ENCODE measurements around the gene CKAP5.

The CKAP5 gene

DNA sequence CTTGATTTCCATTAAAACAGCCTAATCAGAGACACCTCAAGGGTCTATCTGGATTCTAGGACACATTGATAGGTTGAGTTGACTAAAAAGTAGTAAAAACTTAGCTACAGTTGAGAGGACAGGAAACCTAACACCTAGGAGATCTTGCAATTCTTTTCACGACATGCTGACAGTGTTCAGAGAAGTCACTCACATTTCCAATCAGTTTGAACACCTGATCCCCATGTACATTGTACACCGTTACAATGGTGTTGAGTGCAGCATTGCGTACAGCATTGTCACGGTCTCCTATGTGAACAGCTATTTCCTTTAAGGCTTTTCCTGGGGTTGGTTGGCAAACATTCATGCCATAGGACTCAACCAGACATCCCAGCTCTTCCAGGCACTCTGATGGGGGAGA lies 84.3 kb downstream of the CKAP5 start:
- DNase-seq: no peak

DNA sequence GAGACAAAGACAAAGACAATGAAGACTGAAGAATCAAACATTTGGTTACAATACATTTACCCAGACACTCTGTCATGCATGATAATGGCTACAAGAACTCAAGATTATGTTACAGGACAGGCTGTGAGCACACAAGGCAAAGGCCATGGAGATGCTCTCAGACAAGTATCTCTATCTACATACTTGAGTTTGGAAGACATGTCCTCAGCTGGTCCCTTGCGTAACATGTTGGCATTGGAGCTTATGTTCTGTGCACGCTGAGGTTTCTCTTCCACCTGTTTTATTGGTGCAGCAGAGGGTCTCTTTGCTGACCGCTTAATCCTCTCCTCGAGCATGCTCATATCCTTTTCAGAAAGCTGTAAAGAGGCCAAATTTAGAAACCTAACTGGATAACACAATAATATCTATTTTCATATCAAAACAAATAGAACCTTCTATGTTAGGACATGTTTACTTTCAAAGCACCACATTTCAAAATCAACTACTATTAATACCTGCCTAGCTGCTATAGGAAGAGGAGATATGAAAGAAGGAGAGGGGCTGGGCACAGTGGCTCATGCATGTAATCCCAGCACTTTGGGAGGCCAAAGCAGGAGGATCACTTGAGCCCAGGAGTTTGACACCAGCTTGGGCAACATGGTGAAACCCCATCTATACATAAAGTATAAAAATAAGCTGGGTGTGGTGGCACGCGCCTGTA lies 85.5 kb downstream of the CKAP5 start:
- DNase-seq: no peak

DNA sequence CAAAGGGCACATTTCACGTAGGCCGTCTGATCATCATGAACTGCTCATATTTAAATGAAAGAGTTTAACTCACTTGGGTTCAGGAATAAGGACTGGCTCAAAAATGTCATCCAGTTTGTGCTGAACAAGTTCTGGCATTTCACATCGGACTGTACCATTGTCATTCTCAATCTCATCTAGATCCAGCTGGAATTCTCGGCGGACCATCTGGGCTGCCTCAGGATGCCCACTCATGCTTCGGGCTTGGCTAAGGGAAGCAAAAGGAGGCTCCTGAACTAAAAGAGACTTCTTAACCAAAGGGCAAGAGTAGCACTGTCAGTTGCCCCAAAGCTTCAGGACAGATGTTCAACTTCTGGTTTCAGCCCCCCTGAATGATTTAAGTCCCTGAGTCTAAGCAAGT lies 86.9 kb downstream of the CKAP5 start:
- DNase-seq: no peak

DNA sequence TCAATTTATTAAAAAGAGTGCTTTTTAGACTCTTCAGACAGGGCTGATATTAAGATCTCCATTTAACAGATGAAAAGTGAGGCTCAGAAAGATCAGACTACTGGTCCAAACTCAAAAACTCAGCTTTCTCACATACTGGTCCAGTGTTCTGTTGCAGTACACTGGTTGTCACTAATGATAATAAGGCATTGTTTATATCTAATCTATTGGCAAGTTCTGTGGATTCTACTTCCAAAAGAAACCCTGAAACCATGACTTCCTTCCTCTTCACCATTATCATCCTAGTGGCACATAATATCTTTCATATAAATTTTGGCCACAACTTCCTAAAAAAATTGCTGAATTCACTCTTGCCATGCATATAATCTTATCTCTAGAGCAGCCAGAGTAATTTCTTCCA lies 90.1 kb downstream of the CKAP5 start:
- DNase-seq: no peak

DNA sequence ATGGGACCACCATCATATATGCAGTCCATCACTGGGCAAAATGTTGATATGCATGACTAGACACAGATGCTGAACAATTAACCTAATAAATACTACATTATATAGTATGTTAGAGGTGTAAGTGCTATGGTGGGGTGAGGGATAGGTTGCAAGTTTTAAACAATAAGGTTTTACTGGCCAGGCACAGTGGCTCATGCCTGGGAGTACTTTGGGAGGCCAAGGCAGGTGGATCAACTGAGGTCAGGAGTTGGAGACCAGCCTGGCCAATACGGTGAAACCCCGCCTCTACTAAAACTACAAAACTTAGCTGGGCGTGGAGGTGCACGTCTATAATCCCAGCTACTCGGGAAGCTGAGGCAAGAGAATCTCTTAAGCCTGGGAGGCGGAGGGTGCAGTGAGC lies 98.9 kb downstream of the CKAP5 start:
- DNase-seq: no peak

DNA sequence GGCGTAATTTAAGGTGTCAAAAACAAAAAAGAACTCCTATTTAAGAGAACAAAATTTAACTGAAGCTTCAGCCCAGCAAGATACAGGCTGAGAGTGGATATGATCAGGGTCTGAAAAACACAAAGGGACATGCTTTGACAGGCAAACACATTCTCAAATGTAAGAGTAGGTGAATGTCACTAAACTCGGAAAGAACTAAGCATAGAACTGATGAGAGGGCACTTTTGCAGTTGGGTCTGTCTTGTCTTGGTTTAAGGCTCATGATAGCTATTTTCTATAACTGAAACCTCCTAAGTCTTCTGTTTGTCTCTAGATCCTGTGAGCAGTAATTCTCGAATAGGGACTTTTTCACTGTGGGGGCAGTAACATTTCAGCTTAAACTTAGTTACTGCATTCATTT lies 100.1 kb downstream of the CKAP5 start:
- DNase-seq: no peak

DNA sequence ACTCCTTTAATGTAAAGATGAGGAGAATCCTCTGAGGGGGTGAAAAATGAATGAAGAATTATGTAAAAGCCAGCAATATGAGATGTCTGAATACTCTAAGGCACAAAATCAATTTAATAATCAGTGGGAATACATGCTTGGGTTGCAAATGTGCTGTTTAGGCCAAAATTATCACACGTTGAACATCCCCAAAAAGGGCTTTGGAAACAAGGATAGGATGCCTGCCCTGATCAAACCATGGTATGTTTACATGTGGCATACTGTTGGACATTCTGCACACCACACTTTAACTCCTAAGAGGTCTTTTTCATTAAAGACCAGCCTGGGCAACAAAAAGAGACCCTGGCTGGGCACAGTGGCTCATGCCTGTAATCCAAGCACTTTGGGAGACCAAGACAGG lies 100.8 kb downstream of the CKAP5 start:
- no peak for DNase-seq

DNA sequence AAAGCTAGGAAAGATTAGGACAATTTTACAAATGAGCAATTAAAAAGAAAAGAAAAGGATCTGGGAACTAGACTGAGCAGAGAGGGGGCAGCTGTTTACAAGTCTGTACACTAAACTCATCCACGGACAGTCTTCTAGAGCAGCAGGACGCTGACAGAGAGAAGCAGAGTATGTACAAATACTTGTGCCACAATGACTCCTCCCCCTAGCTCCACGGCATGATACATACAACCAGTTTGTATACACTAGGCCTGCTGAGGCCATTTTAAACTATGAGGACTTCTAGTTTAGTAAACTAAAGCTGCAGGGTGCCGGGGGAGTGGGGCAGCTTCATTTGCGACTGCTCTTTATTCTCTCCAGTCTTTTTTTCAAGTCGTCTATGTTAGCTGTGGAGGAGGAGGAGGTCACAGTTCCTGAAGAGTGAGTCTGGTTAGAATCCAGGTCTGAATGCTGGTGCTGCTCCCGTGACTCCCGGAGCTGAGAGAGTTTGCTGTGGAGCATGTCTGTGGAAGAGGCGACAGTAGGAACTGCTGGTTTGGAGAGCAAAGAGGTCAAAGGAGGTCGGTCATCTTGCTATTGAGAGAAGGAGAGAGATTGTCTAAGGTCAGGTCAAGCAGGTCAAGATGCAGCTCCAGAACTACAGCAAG lies 102.3 kb downstream of the CKAP5 start:
- no peak for DNase-seq

DNA sequence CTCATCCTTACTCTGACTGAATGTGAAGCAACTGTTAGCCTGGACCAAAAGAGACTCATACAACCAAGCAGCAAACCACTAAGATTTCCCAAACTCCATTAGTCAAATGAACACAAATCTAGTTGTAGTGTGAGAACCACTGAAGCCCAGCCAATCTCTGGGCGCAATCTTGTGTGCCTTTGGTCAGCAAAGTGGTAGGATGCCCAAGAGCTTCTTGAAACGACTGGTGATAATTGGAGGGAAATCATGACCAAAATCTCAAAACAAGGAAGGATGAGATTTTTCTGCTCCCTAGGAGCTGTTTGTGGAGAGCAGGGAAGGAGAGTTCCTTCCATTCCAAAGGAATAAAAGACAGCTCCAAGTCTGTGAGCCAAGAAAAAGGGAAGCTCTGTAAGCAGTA lies 103.0 kb downstream of the CKAP5 start:
- DNase-seq: no peak

DNA sequence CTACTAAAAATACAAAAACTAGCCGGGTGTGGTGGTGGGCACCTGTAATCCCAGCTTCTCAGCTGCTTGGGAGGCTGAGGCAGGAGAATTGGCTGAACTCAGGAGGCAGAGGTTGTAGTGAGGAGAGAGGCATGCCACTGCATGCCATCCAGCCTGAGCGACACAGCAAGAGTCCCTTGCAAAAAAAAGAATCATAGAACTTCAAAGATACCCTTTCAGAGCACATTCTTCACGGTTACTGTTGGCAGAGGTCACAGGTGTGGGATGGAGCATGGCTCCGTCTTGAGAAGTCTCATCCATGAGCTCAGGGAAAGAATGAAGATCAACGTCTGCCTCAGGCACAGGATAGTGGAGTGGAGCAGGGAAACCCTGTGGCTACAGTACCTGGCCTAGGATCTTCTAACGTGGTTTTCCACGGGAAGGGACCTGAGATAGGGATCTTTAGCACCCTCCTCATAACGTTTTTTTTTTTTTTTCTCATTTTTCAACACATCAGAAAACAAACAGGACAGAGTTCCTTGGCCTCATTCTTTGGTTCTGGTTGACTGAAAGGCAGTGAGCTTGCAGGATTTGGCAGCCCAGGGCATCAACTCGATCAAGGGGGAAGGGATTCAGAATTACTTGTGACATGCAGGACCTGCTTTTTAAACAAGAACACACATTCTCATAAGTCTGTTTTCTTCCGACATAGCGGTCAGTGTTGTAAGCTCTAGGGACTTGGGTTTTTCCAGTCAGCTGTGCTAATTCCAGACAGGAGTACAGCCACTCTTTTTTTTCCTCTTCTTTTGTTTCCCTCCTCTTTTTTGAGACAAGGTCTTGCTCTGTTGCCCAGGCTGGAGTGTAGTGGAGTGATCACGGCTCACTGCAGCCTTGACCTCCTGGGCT lies 104.2 kb downstream of the CKAP5 start:
- no peak for DNase-seq

DNA sequence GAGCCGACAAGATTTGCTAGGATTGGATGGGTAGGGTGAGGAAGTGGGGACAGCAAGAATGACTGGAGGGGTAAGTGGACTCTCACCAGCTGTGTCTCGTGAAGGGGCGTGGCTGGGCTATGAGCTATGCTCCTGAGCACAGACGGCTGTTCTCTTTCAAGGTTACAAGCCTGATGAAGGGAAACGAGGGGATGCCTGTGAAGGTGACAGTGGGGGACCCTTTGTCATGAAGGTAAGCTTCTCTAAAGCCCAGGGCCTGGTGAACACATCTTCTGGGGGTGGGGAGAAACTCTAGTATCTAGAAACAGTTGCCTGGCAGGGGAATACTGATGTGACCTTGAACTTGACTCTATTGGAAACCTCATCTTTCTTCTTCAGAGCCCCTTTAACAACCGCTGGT lies 107.2 kb downstream of the CKAP5 start:
- DNase-seq: no peak

DNA sequence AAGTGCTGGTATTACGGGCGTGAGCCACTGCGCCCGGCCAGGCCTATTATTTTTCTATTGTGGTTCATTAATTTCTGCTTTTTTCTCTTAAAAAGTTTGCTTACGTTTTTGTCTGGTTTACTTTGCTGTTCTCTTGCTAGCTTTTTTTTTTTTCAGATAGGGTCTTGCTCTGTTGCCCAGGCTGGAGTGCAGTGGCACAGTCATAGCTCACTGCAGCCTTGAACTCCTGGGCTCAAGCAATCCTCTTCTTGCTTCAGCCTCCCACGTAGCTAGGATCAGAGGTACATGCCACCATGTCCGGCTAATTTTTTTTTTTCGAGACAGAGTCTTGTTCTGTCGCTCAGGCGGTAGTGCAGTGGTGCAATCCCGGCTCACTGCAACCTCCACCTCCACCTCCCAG lies 108.4 kb downstream of the CKAP5 start:
- DNase-seq: no peak

DNA sequence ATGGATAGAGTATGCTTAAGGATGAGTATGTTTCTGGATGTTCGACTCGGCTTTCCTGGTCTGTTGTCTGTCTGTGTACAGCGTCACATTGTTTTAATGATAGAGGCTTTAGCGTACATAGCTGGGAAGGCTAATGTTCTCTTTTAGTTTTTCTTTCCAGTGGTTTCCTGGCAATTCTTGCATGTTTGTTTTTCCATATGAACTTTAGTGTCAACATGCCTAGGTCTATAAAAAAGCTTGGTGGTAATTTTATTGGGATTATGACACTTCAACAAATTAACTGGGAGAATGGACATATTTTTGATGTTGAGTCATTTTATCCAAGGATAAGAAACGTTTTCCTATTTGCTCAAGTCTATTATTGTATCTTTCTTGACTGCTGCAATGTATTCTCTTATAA lies 109.5 kb downstream of the CKAP5 start:
- no peak for DNase-seq

DNA sequence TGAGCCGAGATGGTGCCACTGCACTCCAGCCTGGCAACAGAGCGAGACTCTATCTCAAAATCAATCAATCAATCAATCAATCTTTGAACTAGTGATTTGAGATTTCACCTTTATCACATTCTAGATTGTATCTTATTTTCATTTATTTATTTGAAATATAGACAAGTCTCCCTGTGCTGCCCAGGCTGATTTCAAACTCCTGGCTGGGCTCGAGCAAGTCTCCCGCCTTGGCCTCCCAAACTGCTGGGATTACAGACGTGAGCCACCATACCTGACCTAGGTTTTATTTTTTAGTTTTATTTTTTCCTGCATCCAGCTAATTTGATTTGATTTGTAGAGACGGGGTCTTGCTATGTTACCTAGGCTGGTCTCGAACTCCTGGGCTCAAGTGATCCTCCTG lies 109.9 kb downstream of the CKAP5 start:
- no peak for DNase-seq

DNA sequence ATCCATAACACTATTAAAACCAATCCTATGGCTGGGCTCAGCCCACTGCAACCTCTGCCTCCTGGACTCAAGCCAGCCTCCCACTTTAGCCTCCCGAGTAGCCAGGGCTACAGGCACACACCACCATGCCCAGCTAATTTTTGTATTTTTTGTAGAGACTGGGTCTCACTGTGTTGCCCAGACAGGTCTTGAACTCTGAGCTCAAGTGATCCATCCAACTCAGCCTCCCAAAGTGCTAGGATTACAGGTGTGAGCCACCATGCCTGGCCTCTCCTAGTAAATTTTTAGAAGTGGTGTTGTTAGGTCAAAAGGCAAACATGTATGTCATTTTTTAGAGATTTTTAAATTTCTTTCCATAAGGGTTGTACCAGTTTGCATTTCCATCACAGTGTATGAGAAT lies 112.8 kb downstream of the CKAP5 start:
- no peak for DNase-seq

DNA sequence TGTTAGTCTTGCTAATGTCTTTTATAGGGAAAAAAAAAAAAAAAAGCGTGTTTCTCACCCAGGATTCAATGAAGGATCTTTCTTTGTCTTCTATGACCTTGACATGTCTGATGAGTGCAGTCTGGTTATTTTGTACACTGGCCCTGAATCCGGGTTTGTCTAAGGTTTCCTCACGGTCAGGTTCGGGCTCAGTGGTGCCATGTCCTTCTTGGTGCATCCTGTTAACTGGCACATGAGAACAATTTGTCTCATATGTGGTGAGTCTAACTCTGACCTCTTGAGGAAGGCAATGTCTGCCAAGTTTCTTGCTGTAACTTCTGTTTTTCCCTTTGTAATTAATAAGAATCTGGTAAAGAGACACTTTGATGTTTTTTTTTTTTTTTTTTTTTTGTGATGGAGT lies 114.5 kb downstream of the CKAP5 start:
- DNase-seq: no peak

DNA sequence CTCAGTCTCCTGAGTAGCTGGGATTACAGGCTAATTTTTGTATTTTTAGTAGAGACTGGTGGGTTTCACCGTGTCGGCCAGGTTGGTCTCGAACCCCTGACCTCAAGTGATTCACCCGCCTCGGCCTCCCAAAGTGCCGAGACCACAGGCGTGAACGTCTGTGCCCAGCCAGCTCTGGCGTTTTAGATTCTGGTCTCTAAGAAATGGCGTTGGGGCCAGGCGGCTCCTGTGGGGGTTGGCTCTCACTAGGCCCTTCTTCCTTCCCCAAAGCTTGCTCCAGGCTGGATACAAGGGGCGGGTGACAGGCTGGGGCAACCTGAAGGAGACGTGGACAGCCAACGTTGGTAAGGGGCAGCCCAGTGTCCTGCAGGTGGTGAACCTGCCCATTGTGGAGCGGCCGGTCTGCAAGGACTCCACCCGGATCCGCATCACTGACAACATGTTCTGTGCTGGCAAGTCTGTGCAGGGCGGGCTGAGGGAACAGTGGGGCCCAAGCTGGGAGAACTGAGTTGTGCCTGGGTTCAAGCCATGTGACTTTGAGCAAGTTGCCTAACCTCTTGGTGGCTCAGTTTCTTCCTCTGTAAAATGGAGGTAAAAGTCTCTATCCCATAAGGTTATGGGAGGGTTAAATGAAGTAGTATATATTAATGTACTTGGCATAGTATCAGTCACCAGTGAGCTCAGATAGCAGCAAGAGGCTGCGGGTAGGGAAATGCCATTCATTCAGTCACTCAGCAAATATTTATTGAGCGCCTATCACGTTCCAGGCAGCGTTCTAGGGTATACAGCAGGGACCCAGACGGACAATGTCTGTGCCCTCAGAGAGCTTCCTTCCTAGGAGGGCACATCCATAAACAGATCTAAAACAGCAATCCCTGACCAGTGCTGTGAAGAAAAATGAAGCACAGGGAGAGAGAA lies 116.7 kb downstream of the CKAP5 start:
- DNase-seq: no peak

DNA sequence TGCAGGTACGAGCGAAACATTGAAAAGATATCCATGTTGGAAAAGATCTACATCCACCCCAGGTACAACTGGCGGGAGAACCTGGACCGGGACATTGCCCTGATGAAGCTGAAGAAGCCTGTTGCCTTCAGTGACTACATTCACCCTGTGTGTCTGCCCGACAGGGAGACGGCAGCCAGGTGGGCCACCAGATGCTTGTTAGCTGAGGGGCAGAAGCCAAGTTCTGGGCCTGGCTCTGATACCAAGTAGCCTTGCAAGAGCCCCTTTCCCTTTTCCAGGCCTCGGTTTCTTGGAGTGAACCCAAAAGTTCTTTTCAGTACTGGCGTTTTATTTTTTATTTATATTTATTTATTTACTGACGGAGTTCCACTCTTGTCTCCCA lies 117.4 kb downstream of the CKAP5 start:
- DNase-seq: no peak

DNA sequence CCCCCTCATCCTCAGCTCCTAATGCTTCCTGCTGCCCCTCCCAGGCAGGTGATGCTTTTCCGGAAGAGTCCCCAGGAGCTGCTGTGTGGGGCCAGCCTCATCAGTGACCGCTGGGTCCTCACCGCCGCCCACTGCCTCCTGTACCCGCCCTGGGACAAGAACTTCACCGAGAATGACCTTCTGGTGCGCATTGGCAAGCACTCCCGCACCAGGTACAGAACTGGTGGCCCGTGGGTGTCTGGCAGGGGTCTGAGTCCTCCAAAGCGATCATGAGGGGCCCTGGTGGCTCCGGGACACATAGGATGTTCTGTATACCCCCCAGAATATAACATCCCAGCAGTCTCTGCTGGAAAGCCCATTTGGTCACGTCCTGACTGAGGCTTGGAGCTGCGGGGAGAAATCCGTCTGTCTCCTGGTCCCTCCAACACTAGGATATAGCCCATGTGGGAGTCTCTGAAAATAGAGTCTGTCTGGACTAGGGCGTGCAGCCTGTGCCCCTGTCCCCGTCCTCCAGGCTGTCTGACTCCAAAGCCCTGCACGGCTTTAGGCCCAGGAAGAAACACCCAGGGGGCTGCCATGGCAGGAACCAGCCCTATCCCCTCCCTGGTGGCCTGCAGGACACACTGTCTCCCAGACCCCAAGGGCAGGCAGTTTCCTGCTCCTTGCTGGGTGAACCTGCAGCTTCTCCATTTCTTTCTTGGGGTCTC lies 118.0 kb downstream of the CKAP5 start:
- no peak for DNase-seq

DNA sequence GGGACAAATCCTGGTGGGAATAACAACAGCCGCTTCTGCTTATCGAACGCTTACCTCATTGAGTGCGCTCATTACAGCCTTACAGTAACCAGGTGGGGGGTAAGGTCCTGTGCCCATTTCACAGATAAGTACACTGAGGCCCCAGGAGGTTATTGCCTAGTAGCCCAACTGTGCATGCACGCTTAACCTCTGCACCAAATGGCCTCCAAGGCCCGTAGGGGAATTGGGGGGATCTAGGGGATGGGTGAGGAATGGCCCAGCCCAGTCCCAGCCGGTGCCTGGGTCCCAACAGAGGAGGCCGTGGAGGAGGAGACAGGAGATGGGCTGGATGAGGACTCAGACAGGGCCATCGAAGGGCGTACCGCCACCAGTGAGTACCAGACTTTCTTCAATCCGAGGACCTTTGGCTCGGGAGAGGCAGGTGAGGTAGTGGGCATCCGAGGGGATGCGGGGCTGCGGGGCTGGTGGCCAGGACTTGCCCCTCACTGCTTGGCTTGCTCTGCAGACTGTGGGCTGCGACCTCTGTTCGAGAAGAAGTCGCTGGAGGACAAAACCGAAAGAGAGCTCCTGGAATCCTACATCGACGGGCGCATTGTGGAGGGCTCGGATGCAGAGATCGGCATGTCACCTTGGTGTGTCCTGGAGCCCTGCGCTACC lies 119.7 kb downstream of the CKAP5 start:
- no peak for DNase-seq

DNA sequence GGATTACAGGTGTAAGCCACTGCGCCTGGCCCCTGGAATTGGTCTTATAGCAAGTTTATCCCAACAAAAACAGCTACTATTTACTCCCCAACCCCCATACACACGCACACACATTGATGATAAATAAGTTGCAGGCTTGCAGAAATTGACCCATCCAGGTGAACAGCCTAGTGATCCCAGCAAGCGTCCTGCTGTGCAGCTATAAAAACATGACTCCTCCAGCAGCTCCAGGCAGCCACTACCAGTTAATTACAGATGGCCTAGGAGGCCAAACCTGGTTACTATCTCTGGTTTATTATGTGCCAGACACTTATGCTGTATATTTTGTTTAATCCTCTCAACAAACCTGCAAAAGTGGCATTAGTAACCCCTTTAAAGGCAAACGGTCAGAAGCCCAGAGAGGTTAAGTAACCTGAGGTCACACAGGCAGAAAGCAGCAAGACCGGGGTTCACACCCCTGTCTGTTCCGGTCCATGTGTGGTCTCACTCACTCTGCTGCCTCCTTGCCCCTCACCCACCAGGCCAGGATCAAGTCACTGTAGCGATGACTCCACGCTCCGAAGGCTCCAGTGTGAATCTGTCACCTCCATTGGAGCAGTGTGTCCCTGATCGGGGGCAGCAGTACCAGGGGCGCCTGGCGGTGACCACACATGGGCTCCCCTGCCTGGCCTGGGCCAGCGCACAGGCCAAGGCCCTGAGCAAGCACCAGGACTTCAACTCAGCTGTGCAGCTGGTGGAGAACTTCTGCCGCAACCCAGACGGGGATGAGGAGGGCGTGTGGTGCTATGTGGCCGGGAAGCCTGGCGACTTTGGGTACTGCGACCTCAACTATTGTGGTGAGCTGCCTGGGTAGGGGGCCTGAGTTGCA lies 120.5 kb downstream of the CKAP5 start:
- DNase-seq: no peak
